ENCODE measurements around the gene PLD4.

DNA sequence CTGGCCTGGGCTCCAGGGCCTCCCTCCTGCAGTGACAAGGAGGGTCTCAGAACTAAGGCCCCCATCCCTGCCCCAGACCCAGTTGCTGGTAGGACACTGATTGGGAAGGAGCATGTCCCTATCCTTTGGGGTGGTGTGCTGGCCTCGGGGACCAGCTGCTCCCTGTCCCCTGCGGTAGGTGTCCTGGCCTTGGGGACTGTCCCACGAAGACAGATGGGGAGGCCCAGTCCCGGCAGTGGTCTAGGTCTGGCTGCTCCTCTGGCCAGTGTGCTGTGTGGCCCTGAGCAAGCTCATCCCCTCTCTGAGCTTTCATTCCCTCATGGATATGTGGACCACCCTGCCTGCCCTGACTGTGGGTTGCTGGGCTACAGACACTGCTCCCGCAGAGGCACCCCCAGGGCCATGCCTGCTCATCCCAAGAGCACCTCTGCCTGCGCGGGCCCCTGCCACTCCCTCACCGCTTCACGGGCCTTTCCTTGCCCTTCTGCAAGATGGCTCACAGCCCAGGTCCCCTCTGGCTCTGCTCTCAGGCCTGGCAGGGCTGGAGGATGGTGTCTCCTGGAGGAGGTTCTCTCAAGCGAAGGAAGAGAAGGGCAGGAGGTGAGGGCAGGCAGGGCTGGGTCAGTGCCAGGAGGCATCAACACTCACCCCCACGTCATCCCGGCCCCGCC lies 41.0 kb downstream of the PLD4 start:
- TF ChIP-seq, protein P1, sequence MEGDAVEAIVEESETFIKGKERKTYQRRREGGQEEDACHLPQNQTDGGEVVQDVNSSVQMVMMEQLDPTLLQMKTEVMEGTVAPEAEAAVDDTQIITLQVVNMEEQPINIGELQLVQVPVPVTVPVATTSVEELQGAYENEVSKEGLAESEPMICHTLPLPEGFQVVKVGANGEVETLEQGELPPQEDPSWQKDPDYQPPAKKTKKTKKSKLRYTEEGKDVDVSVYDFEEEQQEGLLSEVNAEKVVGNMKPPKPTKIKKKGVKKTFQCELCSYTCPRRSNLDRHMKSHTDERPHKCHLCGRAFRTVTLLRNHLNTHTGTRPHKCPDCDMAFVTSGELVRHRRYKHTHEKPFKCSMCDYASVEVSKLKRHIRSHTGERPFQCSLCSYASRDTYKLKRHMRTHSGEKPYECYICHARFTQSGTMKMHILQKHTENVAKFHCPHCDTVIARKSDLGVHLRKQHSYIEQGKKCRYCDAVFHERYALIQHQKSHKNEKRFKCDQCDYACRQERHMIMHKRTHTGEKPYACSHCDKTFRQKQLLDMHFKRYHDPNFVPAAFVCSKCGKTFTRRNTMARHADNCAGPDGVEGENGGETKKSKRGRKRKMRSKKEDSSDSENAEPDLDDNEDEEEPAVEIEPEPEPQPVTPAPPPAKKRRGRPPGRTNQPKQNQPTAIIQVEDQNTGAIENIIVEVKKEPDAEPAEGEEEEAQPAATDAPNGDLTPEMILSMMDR (IDR thresholded peaks at IDR 0.05): no peak
- TF ChIP-seq POLR2A (IDR thresholded peaks at IDR 0.05): no peak
- no peak for TF ChIP-seq EP300 (IDR thresholded peaks at IDR 0.05)
